Glutamatergic neuron (in vitro differentiated cells): ENCODE data around the gene PXDN. TPM values are rescaled to one million over a fixed set of nuclear protein-coding genes. Genes with fewer than 3 reads are reported as not detected.
A peak's percentile ranks its signal among the peaks of the same experiment; 100 is the strongest.

ENCODE experiments used
- DNase-seq: peaks from one replicate; pipeline ENCODE4 v3.0.0; 2022
- H3K27ac Mint-ChIP-seq: one replicate; pipeline ENCODE4 v1.8.0; 2020; ENCODE audit warnings: mild to moderate bottlenecking, mixed read lengths, inconsistent platforms; ENCODE audit not compliant: unreplicated experiment
- H3K27me3 Mint-ChIP-seq: one replicate; pipeline ENCODE4 v1.8.0; 2020; ENCODE audit warnings: mild to moderate bottlenecking, moderate library complexity, mixed read lengths, inconsistent platforms; ENCODE audit not compliant: unreplicated experiment
- H3K36me3 Mint-ChIP-seq: one replicate; pipeline ENCODE4 v1.8.0; 2020; ENCODE audit warnings: mild to moderate bottlenecking, mixed read lengths, inconsistent platforms; ENCODE audit not compliant: unreplicated experiment
- H3K4me1 Mint-ChIP-seq: one replicate; pipeline ENCODE4 v1.8.0; 2020; ENCODE audit warnings: mild to moderate bottlenecking, low read depth, mixed read lengths, inconsistent platforms; ENCODE audit not compliant: unreplicated experiment
- H3K4me3 Mint-ChIP-seq: one replicate; pipeline ENCODE4 v1.8.0; 2020; ENCODE audit warnings: mild to moderate bottlenecking, mixed read lengths, inconsistent platforms; ENCODE audit not compliant: unreplicated experiment
- H3K9me3 Mint-ChIP-seq: one replicate; pipeline ENCODE4 v1.8.0; 2020; ENCODE audit warnings: mild to moderate bottlenecking, moderate library complexity, mixed read lengths, inconsistent platforms; ENCODE audit not compliant: unreplicated experiment
- total RNA-seq: library from RNA; stranded (reverse); fragmentation: NEBNext Ultra II Directional; extraction: Animal tissue kit (Norgen Biotek cat#: 25700); gene quantifications from one replicate; pipeline ENCODE4 v1.2.1, GENCODE V29; 2021; ENCODE audit not compliant: unreplicated experiment
- TF ChIP-seq, protein P1 (sequence below): fragments of 200-600 bp; sonication (generic); IDR thresholded peaks from one replicate; pipeline ENCODE4 v1.5.0; 2021; ENCODE audit not compliant: partially characterized antibody, unreplicated experiment

The PXDN gene
- total RNA-seq, 1 donor from 2014 or later, result 226 TPM

DNA sequence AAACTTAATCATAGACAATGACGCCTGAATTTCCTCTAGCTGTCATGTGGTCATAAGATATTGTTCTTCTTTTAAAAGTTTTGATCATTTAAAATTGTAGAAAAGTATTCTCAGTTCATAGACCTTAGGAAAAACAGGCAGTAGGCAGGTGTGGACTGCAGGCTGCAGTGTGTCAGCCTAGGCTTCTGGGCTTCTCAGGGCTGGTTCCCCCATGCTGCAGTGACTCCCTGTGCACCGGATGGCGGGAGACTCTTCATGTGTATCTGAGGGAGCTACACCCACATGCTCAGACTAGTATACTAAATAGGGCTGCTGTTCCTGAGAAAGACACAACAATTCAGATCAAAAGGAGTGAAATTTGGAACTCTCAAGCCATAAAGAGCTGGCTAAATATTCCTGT lies 72.4 kb downstream of the PXDN start:
- peaks cover 6% of the 10 kb centered on the region for H3K9me3 Mint-ChIP-seq
- no peak overlapping the region for H3K4me3 Mint-ChIP-seq
- H3K27ac Mint-ChIP-seq, result no peak overlapping the region
- H3K27me3 Mint-ChIP-seq, result peaks cover 3% of the 10 kb centered on the region
- TF ChIP-seq, protein P1, sequence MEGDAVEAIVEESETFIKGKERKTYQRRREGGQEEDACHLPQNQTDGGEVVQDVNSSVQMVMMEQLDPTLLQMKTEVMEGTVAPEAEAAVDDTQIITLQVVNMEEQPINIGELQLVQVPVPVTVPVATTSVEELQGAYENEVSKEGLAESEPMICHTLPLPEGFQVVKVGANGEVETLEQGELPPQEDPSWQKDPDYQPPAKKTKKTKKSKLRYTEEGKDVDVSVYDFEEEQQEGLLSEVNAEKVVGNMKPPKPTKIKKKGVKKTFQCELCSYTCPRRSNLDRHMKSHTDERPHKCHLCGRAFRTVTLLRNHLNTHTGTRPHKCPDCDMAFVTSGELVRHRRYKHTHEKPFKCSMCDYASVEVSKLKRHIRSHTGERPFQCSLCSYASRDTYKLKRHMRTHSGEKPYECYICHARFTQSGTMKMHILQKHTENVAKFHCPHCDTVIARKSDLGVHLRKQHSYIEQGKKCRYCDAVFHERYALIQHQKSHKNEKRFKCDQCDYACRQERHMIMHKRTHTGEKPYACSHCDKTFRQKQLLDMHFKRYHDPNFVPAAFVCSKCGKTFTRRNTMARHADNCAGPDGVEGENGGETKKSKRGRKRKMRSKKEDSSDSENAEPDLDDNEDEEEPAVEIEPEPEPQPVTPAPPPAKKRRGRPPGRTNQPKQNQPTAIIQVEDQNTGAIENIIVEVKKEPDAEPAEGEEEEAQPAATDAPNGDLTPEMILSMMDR, result no peak
- peaks cover 4% of the 10 kb centered on the region for H3K4me1 Mint-ChIP-seq
- H3K36me3 Mint-ChIP-seq, result peaks cover 15% of the 10 kb centered on the region
- no peak for DNase-seq

DNA sequence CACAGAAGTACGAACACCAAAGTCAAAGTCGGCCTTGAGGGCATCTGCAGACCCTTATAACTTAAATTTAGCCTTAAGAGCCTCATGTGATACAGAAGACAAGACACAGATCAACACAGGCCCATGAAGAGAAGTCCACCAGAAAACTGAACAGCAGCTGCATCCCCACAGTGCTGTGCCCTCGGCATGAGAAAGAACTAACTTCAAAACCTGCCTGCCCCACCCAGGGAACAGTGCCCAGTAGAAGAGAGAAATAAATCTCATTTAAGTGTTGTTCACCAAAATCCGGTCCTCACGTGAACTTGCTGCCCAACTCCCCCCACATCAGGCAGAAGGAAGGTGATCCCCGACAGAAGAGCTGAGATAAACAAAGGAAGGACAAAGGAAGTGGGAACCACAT lies 73.7 kb downstream of the PXDN start:
- Mint-ChIP-seq H3K27me3 (peaks cover 3% of the 10 kb centered on the region), H3K4me1 (peaks cover 4% of the 10 kb centered on the region), H3K9me3 (peaks cover 3% of the 10 kb centered on the region), H3K36me3 (peaks cover 14% of the 10 kb centered on the region), H3K27ac (peak overlapping the region; percentile 48), H3K4me3 (no peak overlapping the region)
- TF ChIP-seq, protein P1, result no peak
- DNase-seq, result no peak

DNA sequence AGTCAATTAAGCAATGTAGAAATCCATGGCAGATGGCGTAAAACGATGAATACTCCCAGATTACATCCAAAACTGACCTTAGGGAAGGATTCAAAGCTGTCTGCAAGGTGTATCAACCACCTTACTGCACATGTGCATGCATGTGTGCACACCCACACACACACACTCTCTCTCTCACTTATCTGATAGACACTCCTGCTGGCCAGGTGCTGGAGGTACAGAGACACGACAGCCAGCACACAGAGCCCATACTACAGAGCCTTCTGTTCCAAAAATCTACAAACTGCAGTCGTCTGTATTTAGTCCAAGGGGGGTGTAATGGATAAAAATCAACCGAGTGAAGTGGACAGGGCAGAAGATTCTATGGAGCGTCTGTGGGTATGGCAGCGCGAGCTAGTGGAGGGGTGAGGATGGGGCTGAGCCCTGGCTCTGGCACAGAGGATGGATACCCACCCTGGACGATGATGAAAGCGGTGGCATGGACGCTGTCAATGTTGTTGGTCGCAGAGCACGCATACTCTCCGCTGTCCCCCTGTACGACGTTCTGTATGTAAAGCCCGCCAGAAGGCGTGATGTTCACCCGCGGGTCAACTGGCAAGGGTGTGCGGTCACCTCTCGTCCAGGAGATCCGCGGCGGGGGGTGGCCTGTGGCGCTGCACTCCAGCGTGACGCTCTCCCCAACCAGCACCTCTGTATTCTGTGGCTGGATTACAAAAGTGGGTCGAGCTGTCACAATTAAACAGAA lies 78.4 kb downstream of the PXDN start:
- Mint-ChIP-seq H3K36me3 (peaks cover 17% of the 10 kb centered on the region), H3K27me3 (peaks cover 2% of the 10 kb centered on the region), H3K9me3 (peaks cover 1% of the 10 kb centered on the region), H3K27ac (peak overlapping the region; percentile 45), H3K4me3 (no peak overlapping the region), H3K4me1 (peaks cover 5% of the 10 kb centered on the region)
- DNase-seq, result no peak
- TF ChIP-seq, protein P1, result no peak

- peaks cover 1% of the 10 kb centered on the region for H3K4me1 Mint-ChIP-seq
- no peak overlapping the region for H3K4me3 Mint-ChIP-seq
- H3K9me3 Mint-ChIP-seq, result peaks cover 3% of the 10 kb centered on the region
- TF ChIP-seq, protein P1, result no peak
- H3K27me3 Mint-ChIP-seq, result peaks cover 5% of the 10 kb centered on the region
- no peak overlapping the region for H3K27ac Mint-ChIP-seq
- no peak for DNase-seq
- H3K36me3 Mint-ChIP-seq, result peaks cover 17% of the 10 kb centered on the region
These were observed 79.6 kb downstream of the PXDN start for GRCh38 chr2:1664698-1665097.

- no peak overlapping the region for H3K4me3 Mint-ChIP-seq
- peaks cover 1% of the 10 kb centered on the region for H3K4me1 Mint-ChIP-seq
- peaks cover 4% of the 10 kb centered on the region for H3K9me3 Mint-ChIP-seq
- H3K27ac Mint-ChIP-seq, result no peak overlapping the region
- peaks cover 6% of the 10 kb centered on the region for H3K27me3 Mint-ChIP-seq
- TF ChIP-seq, protein P1, result no peak
- H3K36me3 Mint-ChIP-seq, result peaks cover 17% of the 10 kb centered on the region
- no peak for DNase-seq
These were observed 80.2 kb downstream of the PXDN start for GRCh38 chr2:1664076-1664605.
